HepG2 (cell line): ENCODE measurements around the gene ARHGAP5. TPM values are rescaled to one million over a fixed set of nuclear protein-coding genes. Genes with fewer than 3 reads are reported as not detected.

Experiments
- ATAC-seq: fragments of 200-7000 bp; cut with Tn5 transposase; 3 replicates; pipeline ENCODE4 v1.9.1; 2020; ENCODE audit warnings: mild to moderate bottlenecking, moderate library complexity
- BruUV-seq: library from RNA; stranded (reverse); fragments of 400-500 nt; replicated peaks from 2 replicates; lab custom pipeline; 2021; lab: Mats Ljungman, UMichigan
- CTCF ChIA-PET: fragments of 300-600 bp; formaldehyde crosslinking; extraction: SDS; loops from one replicate; lab custom pipeline; 2021; ENCODE audit warnings: low total read pairs, inconsistent platforms, low intra/inter-chr PET ratio; lab: Yijun Ruan, JAX
- POLR2A ChIA-PET: fragments of 350-600 bp; sonication (Branson Sonifier 250); formaldehyde crosslinking; loops from one replicate; lab custom pipeline; 2020; ENCODE audit warnings: antibody characterized with exemption, inconsistent platforms; lab: Yijun Ruan, JAX
- DNase-seq: peaks from one replicate; pipeline ENCODE4 v3.0.0-alpha.2; 2015; ENCODE audit warnings: low spot score
- FAIRE-seq: peaks from 3 replicates; lab custom pipeline; 2011; peaks lifted over from hg19 to GRCh38; lab: Jason Lieb, UNC
- H2AFZ ChIP-seq: one replicate; pipeline ENCODE4 v1.6.1; 2011; ENCODE audit warnings: low read length, inconsistent platforms
- H3K27ac ChIP-seq: fragments of 300-600 bp; 3 replicates; pipeline ENCODE4 v1.8.0; 2011; ENCODE audit warnings: mixed run types, mild to moderate bottlenecking, mixed read lengths, low read length, inconsistent platforms; ENCODE audit not compliant: insufficient read depth; ENCODE audit errors: extremely low read length
- H3K27me3 ChIP-seq, 2 experiments: fragments of 200-600 bp in 1 of 2; 2 replicates in 1 of 2; 3 replicates in 1 of 2; pipeline versions ENCODE4 v1.6.0 to v1.8.0; 2011; ENCODE audit warnings: low read length in 2 of 2, mild to moderate bottlenecking in 2 of 2, moderate library complexity in 2 of 2, inconsistent platforms in 1 of 2; ENCODE audit not compliant: insufficient read depth in 2 of 2, control insufficient read depth in 1 of 2
- H3K36me3 ChIP-seq, 2 experiments: fragments of 200-600 bp in 1 of 2; replicated peaks in 1 of 2; 2 replicates in 1 of 2; 3 replicates in 1 of 2; pipeline versions ENCODE4 v1.5.1 to v1.8.0; 2011; ENCODE audit warnings: low read length in 2 of 2, inconsistent platforms in 1 of 2; ENCODE audit not compliant: insufficient read depth in 2 of 2, control insufficient read depth in 1 of 2
- H3K4me1 ChIP-seq: 2 replicates; pipeline ENCODE4 v1.5.1; 2012; ENCODE audit warnings: low read length, inconsistent platforms; ENCODE audit not compliant: insufficient read depth
- H3K4me2 ChIP-seq: 2 replicates; pipeline ENCODE4 v1.6.0; 2011; ENCODE audit warnings: low read depth, low read length, inconsistent platforms
- H3K4me3 ChIP-seq, 3 experiments: fragments of 200-600 bp in 1 of 3; sonication (generic), shearing (Covaris generic) in 1 of 3; replicated peaks in 1 of 3; 2 replicates each; pipeline ENCODE4 v1.5.1; 2011 to 2016; ENCODE audit warnings: low read length in 3 of 3, inconsistent platforms in 2 of 3, low read depth in 2 of 3, mild to moderate bottlenecking in 2 of 3, control low read depth in 1 of 3, mixed read lengths in 1 of 3; ENCODE audit not compliant: insufficient read depth in 1 of 3
- H3K79me2 ChIP-seq: one replicate; pipeline ENCODE4 v1.6.1; 2011; ENCODE audit warnings: low read length, inconsistent platforms; ENCODE audit not compliant: insufficient read depth
- H3K9ac ChIP-seq: 2 replicates; pipeline ENCODE4 v1.6.0; 2011; ENCODE audit warnings: mild to moderate bottlenecking, low read depth, low read length, inconsistent platforms; ENCODE audit not compliant: insufficient read depth
- H3K9me3 ChIP-seq: 2 replicates; pipeline ENCODE4 v1.5.1; 2012; ENCODE audit warnings: mild to moderate bottlenecking, low read length
- H4K20me1 ChIP-seq: 2 replicates; pipeline ENCODE4 v1.6.0; 2011; ENCODE audit warnings: inconsistent platforms, mild to moderate bottlenecking, low read length, moderate library complexity; ENCODE audit not compliant: insufficient read depth
- FOXK2 ChIP-seq: fragments of 450-650 bp; IDR thresholded peaks from 2 replicates; pipeline ENCODE4 v1.6.1; 2016
- KAT2B ChIP-seq: fragments of 150-350 bp; IDR thresholded peaks from 2 replicates; pipeline ENCODE4 v1.6.1; 2014; ENCODE audit warnings: low read depth, low read length, borderline replicate concordance
- KAT7 ChIP-seq: IDR thresholded peaks from 2 replicates; pipeline ENCODE4 v1.6.1; 2018; ENCODE audit warnings: borderline replicate concordance, missing compliant biosample characterization
- MAZ ChIP-seq, 2 experiments: sonication (generic) in 1 of 2; formaldehyde crosslinking in 1 of 2; IDR thresholded peaks; 2 replicates each; pipeline versions ENCODE4 v1.5.0 to v1.6.1; 2012 to 2020; ENCODE audit warnings: low read depth in 2 of 2, mild to moderate bottlenecking in 2 of 2, borderline replicate concordance in 1 of 2, improper control_type of control experiment in 1 of 2, low read length in 1 of 2, missing genetic modification reagents in 1 of 2, moderate library complexity in 1 of 2
- NFRKB ChIP-seq: fragments of 450-650 bp; IDR thresholded peaks from 2 replicates; pipeline ENCODE4 v1.6.1; 2017
- PCBP2 ChIP-seq: fragments of 200-400 bp; formaldehyde crosslinking; optimal IDR thresholded peaks from 2 replicates; pipeline ENCODE3; 2018; ENCODE audit warnings: low read length, low read depth; ENCODE audit not compliant: poor library complexity, severe bottlenecking
- SP5 ChIP-seq: IDR thresholded peaks from 2 replicates; pipeline ENCODE4 v1.6.1; 2016; ENCODE audit warnings: low read depth, borderline replicate concordance
- TSC22D2 ChIP-seq: sonication (generic); formaldehyde crosslinking; IDR thresholded peaks from 2 replicates; pipeline ENCODE4 v1.5.1; 2020; ENCODE audit warnings: missing genetic modification reagents, mild to moderate bottlenecking, borderline replicate concordance
- ZNF260 ChIP-seq: sonication (generic); formaldehyde crosslinking; IDR thresholded peaks from 2 replicates; pipeline ENCODE4 v1.4.0; 2020; ENCODE audit warnings: missing genetic modification reagents, low read depth, mild to moderate bottlenecking, borderline replicate concordance
- ZSCAN21 ChIP-seq: sonication (generic); formaldehyde crosslinking; IDR thresholded peaks from 2 replicates; pipeline ENCODE4 v1.8.0; 2022; ENCODE audit warnings: mild to moderate bottlenecking, missing genetic modification reagents, moderate library complexity, borderline replicate concordance
- ZSCAN22 ChIP-seq: sonication (generic); formaldehyde crosslinking; IDR thresholded peaks from 2 replicates; pipeline ENCODE4 v1.4.0; 2020; ENCODE audit warnings: mild to moderate bottlenecking, missing genetic modification reagents
- WGBS: methylation state at CpG from one replicate; pipeline ENCODE4 v1.1.6; 2017; ENCODE audit warnings: low lambda C conversion rate; 5-methylcytosine and 5-hydroxymethylcytosine counted together
- in situ Hi-C: cut with HindIII; loops from 2 replicates; pipeline ENCODE4 v1.10.0; 2017; ENCODE audit warnings: low pct_unique_long_range_greater_than_20kb; ENCODE audit not compliant: extremely low pct_ligation_motif_present
- intact Hi-C: fragments of 100-400 bp; cut with micrococcal nuclease; formaldehyde crosslinking; loops from one replicate; pipeline ENCODE4 v1.10.0; 2022; ENCODE audit not compliant: unreplicated experiment
- polyA plus RNA-seq, 8 experiments: library from polyadenylated mRNA; depleted of rRNA in 3 of 8; stranded (reverse) in 7 of 8; unstranded in 1 of 8; fragments of >200 nt; fragmentation: Illumina TruSeq in 4 of 8; extraction: Trizol in 4 of 8; gene quantifications; 2 replicates each; pipeline versions ENCODE4 v1.2.1 to v1.2.3, GENCODE V29; 2011 to 2016; ENCODE audit warnings: low read depth in 4 of 8, missing spikeins in 1 of 8, mixed read lengths in 1 of 8; ENCODE audit not compliant: insufficient read depth in 1 of 8
- total RNA-seq, 5 experiments: library from RNA; depleted of rRNA; stranded (reverse); fragments of >200 nt; fragmentation: Illumina TruSeq; extraction: Trizol; gene quantifications; 2 replicates each; pipeline ENCODE4 v1.2.3, GENCODE V29; 2016; ENCODE audit warnings: low read depth in 1 of 5
- TF ChIP-seq, protein P1 (sequence below): sonication (generic); formaldehyde crosslinking; IDR thresholded peaks from 2 replicates; pipeline ENCODE4 v1.4.0; 2020; ENCODE audit warnings: low read depth, mild to moderate bottlenecking, missing genetic modification reagents
- TF ChIP-seq, protein P2 (sequence below): sonication (generic); formaldehyde crosslinking; IDR thresholded peaks from 2 replicates; pipeline ENCODE4 v1.5.0; 2020; ENCODE audit warnings: mild to moderate bottlenecking, missing genetic modification reagents
- TF ChIP-seq, protein P3 (sequence below): sonication (generic); formaldehyde crosslinking; IDR thresholded peaks from 2 replicates; pipeline ENCODE4 v1.8.0; 2022; ENCODE audit warnings: low read depth, missing genetic modification reagents
- TF ChIP-seq, protein P4 (sequence below): sonication (generic); formaldehyde crosslinking; IDR thresholded peaks from 2 replicates; pipeline ENCODE4 v1.8.1; 2022; ENCODE audit warnings: low read depth, mild to moderate bottlenecking, missing genetic modification reagents

The ARHGAP5 gene
- total and polyA plus RNA-seq, 2 of the 13 experiments (the other 11 are each of a cell fraction or from before 2014, with no cell fraction given), result 33.7 to 144 TPM

DNA sequence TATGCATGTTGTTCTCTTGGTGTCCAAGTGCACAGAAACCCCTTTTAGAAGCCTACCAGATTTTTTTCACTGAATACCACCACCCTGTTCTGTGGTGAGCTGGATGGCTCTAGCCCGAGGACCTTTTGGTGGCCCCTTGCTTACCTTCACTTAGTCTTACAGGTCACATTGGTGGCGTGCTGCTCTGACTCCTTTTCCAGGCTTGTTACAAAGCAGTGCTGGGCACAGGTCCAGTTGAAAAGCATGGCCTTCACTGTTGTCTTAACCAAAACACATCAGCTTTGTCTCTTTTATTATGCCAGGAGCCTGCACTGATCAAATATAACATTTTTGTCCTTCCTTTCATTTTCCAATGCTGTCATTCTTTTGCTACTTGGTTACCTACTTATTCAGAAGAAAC, 43.6 kb upstream of the ARHGAP5 start (continued):
- TF ChIP-seq ZNF260, result no peak
- TF ChIP-seq, all 625 proteins: peak for 0

DNA sequence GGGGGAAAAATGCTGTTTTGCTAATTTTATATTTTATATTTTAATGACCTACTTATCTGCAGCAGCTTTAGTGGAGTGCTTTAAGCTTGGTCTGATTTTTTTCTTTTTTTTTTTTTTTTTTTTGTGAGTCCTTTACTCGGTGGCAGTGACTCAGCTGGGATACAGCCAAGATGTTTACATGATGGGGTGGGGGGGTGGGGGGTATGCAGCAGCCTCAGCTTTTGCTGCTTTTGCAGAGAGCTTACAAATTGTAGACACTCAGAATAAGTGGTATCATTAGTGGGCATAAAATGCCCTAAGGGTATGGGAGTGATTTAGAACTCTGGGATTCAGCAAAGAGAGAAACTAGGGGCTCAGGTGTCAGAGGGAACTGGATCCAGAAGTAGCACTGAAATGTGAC, 38.2 kb upstream of the ARHGAP5 start:
- H3K79me2 ChIP-seq, result no peaks in the 10 kb centered on the region
- DNase-seq (no peak), ATAC-seq (no peak), FAIRE-seq (no peak)
- POLR2A ChIA-PET, result interaction anchor here (1.1 kb wide), 1 partner anchor 38 kb away, joined by 5 read pairs; the partner anchor contains the start of gene ARHGAP5
- no peaks in the 10 kb centered on the region for H3K36me3 ChIP-seq
- no peak overlapping the region for H3K27ac ChIP-seq
- intact Hi-C loops (no loop called here), in situ Hi-C loops (no loop called here)
- H3K9ac ChIP-seq, result no peak overlapping the region
- no peaks in the 10 kb centered on the region for H3K27me3 ChIP-seq
- WGBS, result 1% methylated on average over 1 of the region's 1 CpG
- CTCF ChIA-PET, result no interaction called here
- BruUV-seq, result no TSS peak
- peaks cover 9% of the 10 kb centered on the region for H3K4me1 ChIP-seq
- H3K4me2 ChIP-seq, result no peak overlapping the region
- no peaks in the 10 kb centered on the region for H4K20me1 ChIP-seq
- no peaks in the 10 kb centered on the region for H3K9me3 ChIP-seq
- no peak overlapping the region for H2AFZ ChIP-seq
- no peak overlapping the region for H3K4me3 ChIP-seq
- no peak for TF ChIP-seq FOXK2
- TF ChIP-seq, protein P1, sequence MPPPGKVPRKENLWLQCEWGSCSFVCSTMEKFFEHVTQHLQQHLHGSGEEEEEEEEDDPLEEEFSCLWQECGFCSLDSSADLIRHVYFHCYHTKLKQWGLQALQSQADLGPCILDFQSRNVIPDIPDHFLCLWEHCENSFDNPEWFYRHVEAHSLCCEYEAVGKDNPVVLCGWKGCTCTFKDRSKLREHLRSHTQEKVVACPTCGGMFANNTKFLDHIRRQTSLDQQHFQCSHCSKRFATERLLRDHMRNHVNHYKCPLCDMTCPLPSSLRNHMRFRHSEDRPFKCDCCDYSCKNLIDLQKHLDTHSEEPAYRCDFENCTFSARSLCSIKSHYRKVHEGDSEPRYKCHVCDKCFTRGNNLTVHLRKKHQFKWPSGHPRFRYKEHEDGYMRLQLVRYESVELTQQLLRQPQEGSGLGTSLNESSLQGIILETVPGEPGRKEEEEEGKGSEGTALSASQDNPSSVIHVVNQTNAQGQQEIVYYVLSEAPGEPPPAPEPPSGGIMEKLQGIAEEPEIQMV, result no peak
- no peak for TF ChIP-seq KAT7 (CRISPR knock-in tag)
- TF ChIP-seq, protein P2, sequence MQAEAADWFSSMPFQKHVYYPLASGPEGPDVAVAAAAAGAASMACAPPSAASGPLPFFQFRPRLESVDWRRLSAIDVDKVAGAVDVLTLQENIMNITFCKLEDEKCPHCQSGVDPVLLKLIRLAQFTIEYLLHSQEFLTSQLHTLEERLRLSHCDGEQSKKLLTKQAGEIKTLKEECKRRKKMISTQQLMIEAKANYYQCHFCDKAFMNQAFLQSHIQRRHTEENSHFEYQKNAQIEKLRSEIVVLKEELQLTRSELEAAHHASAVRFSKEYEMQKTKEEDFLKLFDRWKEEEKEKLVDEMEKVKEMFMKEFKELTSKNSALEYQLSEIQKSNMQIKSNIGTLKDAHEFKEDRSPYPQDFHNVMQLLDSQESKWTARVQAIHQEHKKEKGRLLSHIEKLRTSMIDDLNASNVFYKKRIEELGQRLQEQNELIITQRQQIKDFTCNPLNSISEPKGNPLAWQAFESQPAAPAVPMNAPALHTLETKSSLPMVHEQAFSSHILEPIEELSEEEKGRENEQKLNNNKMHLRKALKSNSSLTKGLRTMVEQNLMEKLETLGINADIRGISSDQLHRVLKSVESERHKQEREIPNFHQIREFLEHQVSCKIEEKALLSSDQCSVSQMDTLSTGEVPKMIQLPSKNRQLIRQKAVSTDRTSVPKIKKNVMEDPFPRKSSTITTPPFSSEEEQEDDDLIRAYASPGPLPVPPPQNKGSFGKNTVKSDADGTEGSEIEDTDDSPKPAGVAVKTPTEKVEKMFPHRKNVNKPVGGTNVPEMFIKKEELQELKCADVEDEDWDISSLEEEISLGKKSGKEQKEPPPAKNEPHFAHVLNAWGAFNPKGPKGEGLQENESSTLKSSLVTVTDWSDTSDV (CRISPR knock-in tag), result no peak
- no peak for TF ChIP-seq NFRKB
- TF ChIP-seq, protein P3, sequence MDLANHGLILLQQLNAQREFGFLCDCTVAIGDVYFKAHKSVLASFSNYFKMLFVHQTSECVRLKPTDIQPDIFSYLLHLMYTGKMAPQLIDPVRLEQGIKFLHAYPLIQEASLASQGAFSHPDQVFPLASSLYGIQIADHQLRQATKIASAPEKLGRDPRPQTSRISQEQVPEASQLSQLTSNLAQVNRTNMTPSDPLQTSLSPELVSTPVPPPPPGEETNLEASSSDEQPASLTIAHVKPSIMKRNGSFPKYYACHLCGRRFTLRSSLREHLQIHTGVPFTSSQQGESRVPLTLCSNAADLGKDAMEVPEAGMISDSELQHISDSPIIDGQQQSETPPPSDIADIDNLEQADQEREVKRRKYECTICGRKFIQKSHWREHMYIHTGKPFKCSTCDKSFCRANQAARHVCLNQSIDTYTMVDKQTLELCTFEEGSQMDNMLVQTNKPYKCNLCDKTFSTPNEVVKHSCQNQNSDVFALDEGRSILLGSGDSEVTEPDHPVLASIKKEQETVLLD (CRISPR knock-in tag), result no peak
- TF ChIP-seq, protein P4, sequence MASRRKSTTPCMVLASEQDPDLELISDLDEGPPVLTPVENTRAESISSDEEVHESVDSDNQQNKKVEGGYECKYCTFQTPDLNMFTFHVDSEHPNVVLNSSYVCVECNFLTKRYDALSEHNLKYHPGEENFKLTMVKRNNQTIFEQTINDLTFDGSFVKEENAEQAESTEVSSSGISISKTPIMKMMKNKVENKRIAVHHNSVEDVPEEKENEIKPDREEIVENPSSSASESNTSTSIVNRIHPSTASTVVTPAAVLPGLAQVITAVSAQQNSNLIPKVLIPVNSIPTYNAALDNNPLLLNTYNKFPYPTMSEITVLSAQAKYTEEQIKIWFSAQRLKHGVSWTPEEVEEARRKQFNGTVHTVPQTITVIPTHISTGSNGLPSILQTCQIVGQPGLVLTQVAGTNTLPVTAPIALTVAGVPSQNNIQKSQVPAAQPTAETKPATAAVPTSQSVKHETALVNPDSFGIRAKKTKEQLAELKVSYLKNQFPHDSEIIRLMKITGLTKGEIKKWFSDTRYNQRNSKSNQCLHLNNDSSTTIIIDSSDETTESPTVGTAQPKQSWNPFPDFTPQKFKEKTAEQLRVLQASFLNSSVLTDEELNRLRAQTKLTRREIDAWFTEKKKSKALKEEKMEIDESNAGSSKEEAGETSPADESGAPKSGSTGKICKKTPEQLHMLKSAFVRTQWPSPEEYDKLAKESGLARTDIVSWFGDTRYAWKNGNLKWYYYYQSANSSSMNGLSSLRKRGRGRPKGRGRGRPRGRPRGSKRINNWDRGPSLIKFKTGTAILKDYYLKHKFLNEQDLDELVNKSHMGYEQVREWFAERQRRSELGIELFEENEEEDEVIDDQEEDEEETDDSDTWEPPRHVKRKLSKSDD, result no peak
- TF ChIP-seq PCBP2, result no peak
- TF ChIP-seq KAT2B, result no peak
- TF ChIP-seq TSC22D2 (CRISPR knock-in tag), result no peak
- no peak for TF ChIP-seq ZSCAN22 (CRISPR knock-in tag)
- no peak for TF ChIP-seq MAZ (IDR thresholded peaks at IDR 0.05; ENCODE audit: borderline replicate concordance, low read depth, low read length)
- no peak for TF ChIP-seq MAZ (CRISPR knock-in tag; IDR thresholded peaks at IDR 0.05; ENCODE audit: low read depth)
- no peak for TF ChIP-seq SP5 (CRISPR knock-in tag)
- no peak for TF ChIP-seq ZSCAN21 (CRISPR knock-in tag)
